ENCODE results near the gene ANKRD35.

GRCh38 chr1:145824499-145824842 is 61.2 kb downstream of the ANKRD35 start:
- no peak for TF ChIP-seq CTCF (IDR thresholded peaks at IDR 0.05; ENCODE audit: low read depth, low read length)
- TF ChIP-seq MAX (IDR thresholded peaks at IDR 0.05; ENCODE audit: low read depth, low read length) = no peak
- no peak for TF ChIP-seq POLR2A (IDR thresholded peaks at IDR 0.05; ENCODE audit: extremely low read depth, insufficient read length)

All from NB4 (cell line).